Urothelium cell line (cell line): Measurements from ENCODE around the gene PRKCE.
A peak's percentile ranks its signal among the peaks of the same experiment; 100 is the strongest.

Experiments
- DNase-seq: peaks from one replicate; pipeline ENCODE4 v3.0.0; 2011; ENCODE audit warnings: low spot score, mixed read lengths
- FAIRE-seq: peaks from 2 replicates; lab custom pipeline; 2011; peaks lifted over from hg19 to GRCh38; lab: Jason Lieb, UNC

The PRKCE gene

GRCh38 chr2:45631319-45631718, 20.2 kb upstream of the PRKCE start:
- DNase-seq, result no peak
- no peak for FAIRE-seq

GRCh38 chr2:45631955-45632354, 19.5 kb upstream of the PRKCE start:
- DNase-seq (no peak), FAIRE-seq (no peak)

- FAIRE-seq (no peak), DNase-seq (no peak)
These were observed 17.3 kb upstream of the PRKCE start for GRCh38 chr2:45634223-45634622.

- FAIRE-seq (no peak), DNase-seq (no peak)
These were observed 15.5 kb upstream of the PRKCE start for GRCh38 chr2:45636008-45636407.

- DNase-seq, result peak; percentile 38
- no peak for FAIRE-seq
These were observed 14.0 kb upstream of the PRKCE start for GRCh38 chr2:45637440-45637839.

- FAIRE-seq, result no peak
- DNase-seq, result no peak
These were observed 10.9 kb upstream of the PRKCE start for GRCh38 chr2:45640576-45640975.

GRCh38 chr2:45643095-45643494, 8.4 kb upstream of the PRKCE start:
- no peak for FAIRE-seq
- no peak for DNase-seq

- DNase-seq, result peak; percentile 95
- peak; percentile 44 for FAIRE-seq
These were observed 7.6 kb upstream of the PRKCE start for GRCh38 chr2:45643543-45644542.

- FAIRE-seq (no peak), DNase-seq (no peak)
These were observed 5.2 kb upstream of the PRKCE start for GRCh38 chr2:45646289-45646688.

GRCh38 chr2:45647356-45647755, 4.1 kb upstream of the PRKCE start:
- DNase-seq (no peak), FAIRE-seq (no peak)

- DNase-seq, result no peak
- FAIRE-seq, result no peak
These were observed 3.4 kb upstream of the PRKCE start for GRCh38 chr2:45647986-45648520.

GRCh38 chr2:45648636-45649035, 2.8 kb upstream of the PRKCE start:
- no peak for FAIRE-seq
- DNase-seq, result no peak

- FAIRE-seq (no peak), DNase-seq (no peak)
These were observed 2.0 kb upstream of the PRKCE start for GRCh38 chr2:45649462-45649857.

- DNase-seq (peak; percentile 73), FAIRE-seq (no peak)
These were observed 1.3 kb upstream of the PRKCE start for GRCh38 chr2:45649858-45650811.

GRCh38 chr2:45650851-45651414, 542 bp upstream of the PRKCE start:
- DNase-seq (peak; percentile 91), FAIRE-seq (peak; percentile 91)

GRCh38 chr2:45652090-45653031, 886 bp downstream of the PRKCE start:
- FAIRE-seq (no peak), DNase-seq (peak; percentile 48)

- FAIRE-seq, result no peak
- no peak for DNase-seq
These were observed 1.8 kb downstream of the PRKCE start for GRCh38 chr2:45653122-45653913.

- no peak for DNase-seq
- no peak for FAIRE-seq
These were observed 2.8 kb downstream of the PRKCE start for GRCh38 chr2:45654250-45654649.

GRCh38 chr2:45661828-45662227, 10.4 kb downstream of the PRKCE start:
- no peak for FAIRE-seq
- no peak for DNase-seq
